ENCODE measurements around the gene EP400.
"Not testable (repeated sequence)": the region's sequence is repeated elsewhere in the genome, so short reads cannot be mapped to it uniquely, and the experiment has no call there.

EP400 gene

DNA sequence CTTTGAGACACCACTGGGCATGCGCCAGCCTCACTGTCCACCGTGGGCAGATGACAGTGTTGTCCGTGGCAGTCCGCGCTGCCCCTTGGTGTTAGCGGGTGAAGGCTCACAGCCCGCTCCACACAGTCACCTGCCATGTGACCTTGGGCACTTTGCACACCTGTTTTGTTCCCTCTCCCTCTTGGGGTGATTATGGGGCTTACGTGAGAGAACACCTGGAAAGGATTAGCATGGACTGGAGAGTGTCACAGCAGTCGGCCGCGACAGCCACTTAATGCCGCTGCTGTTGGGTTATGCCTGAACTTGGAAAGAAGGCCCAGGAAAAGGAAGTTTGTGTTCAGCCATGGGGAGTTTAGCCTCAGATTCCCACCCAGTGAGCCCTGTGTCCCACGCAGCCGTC is 100.1 kb downstream of the EP400 start:
- H3K27ac Mint-ChIP-seq, result no peak overlapping the region
- no peak overlapping the region for H3K4me3 Mint-ChIP-seq
- no peaks in the 10 kb centered on the region for H3K9me3 Mint-ChIP-seq
- peaks cover 9% of the 10 kb centered on the region for H3K4me1 Mint-ChIP-seq
- peaks cover 3% of the 10 kb centered on the region for H3K27me3 Mint-ChIP-seq (ENCODE audit: low read depth)
- peaks cover 89% of the 10 kb centered on the region for H3K36me3 Mint-ChIP-seq (ENCODE audit: low read depth)
- TF ChIP-seq, protein P1, sequence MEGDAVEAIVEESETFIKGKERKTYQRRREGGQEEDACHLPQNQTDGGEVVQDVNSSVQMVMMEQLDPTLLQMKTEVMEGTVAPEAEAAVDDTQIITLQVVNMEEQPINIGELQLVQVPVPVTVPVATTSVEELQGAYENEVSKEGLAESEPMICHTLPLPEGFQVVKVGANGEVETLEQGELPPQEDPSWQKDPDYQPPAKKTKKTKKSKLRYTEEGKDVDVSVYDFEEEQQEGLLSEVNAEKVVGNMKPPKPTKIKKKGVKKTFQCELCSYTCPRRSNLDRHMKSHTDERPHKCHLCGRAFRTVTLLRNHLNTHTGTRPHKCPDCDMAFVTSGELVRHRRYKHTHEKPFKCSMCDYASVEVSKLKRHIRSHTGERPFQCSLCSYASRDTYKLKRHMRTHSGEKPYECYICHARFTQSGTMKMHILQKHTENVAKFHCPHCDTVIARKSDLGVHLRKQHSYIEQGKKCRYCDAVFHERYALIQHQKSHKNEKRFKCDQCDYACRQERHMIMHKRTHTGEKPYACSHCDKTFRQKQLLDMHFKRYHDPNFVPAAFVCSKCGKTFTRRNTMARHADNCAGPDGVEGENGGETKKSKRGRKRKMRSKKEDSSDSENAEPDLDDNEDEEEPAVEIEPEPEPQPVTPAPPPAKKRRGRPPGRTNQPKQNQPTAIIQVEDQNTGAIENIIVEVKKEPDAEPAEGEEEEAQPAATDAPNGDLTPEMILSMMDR (IDR thresholded peaks at IDR 0.05; ENCODE audit: unreplicated experiment in 3 of 3), result no peak

DNA sequence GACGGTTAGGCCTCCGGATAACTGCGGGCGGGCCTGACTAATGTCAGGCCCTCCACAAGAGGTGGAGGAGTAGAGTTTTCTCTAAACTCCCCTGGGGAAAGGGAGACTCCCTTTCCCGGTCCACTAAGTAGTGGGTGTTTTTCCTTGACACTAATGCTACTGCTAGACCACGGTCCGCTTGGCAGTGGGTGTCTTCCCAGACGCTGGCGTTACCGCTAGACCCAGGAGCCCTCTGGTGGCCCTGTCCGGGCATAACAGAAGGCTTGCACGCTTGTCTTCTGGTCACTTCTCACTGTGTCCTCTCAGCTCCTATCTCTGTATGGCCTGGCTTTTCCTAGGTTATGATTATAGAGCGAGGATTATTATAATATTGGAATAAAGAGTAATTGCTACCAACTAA is 102.0 kb downstream of the EP400 start:
- H3K9me3 Mint-ChIP-seq; H3K4me1 Mint-ChIP-seq; H3K4me3 Mint-ChIP-seq; H3K27ac Mint-ChIP-seq; H3K27me3 Mint-ChIP-seq (ENCODE audit: low read depth): not testable (repeated sequence)
- TF ChIP-seq, protein P1 (IDR thresholded peaks at IDR 0.05; ENCODE audit: unreplicated experiment in 3 of 3), result peak in 2 of 3 experiments; percentile 21 to 46
- peaks cover 87% of the 10 kb centered on the region for H3K36me3 Mint-ChIP-seq (ENCODE audit: low read depth)

DNA sequence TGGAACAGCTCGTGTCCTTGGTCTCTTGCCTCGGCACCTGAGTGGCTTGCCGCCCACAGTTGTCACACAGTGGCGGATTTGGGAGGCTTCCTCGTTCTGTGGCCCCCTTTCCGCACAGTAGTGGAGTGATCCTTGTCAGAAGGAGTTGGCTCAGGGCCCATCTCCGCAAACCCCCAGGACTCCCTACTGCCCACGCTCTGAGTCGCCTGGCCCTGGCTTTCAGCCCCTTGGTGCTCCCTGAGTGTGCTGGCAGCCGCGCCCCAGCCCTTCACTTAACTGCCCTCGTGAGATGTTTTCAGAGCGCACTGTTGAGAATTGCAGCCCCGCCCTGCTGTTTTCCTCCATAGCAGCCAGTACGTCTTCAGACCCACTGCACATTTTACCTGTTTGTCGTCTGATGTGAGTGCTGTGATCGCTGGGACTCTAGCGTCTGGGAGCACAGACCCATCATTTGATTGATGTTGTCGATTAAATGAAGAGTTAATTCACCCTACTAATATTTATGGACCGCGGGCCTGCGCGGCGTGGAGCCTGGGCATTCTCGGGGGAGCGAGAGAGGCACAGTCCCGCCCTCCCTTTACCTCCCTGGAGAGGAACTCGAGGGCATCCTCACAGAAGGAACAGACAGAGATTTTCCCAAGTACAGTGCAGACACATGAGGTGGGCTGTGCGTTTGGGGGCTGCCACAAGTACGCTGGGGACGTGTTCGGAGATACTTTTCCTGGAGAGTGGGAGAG is 102.6 kb downstream of the EP400 start:
- H3K4me3 Mint-ChIP-seq, result no peak overlapping the region
- H3K36me3 Mint-ChIP-seq (ENCODE audit: low read depth), result peaks cover 85% of the 10 kb centered on the region
- TF ChIP-seq, protein P1 (IDR thresholded peaks at IDR 0.05; ENCODE audit: unreplicated experiment in 3 of 3), result no peak
- peaks cover 3% of the 10 kb centered on the region for H3K27me3 Mint-ChIP-seq (ENCODE audit: low read depth)
- no peaks in the 10 kb centered on the region for H3K9me3 Mint-ChIP-seq
- H3K27ac Mint-ChIP-seq, result no peak overlapping the region
- peaks cover 6% of the 10 kb centered on the region for H3K4me1 Mint-ChIP-seq

DNA sequence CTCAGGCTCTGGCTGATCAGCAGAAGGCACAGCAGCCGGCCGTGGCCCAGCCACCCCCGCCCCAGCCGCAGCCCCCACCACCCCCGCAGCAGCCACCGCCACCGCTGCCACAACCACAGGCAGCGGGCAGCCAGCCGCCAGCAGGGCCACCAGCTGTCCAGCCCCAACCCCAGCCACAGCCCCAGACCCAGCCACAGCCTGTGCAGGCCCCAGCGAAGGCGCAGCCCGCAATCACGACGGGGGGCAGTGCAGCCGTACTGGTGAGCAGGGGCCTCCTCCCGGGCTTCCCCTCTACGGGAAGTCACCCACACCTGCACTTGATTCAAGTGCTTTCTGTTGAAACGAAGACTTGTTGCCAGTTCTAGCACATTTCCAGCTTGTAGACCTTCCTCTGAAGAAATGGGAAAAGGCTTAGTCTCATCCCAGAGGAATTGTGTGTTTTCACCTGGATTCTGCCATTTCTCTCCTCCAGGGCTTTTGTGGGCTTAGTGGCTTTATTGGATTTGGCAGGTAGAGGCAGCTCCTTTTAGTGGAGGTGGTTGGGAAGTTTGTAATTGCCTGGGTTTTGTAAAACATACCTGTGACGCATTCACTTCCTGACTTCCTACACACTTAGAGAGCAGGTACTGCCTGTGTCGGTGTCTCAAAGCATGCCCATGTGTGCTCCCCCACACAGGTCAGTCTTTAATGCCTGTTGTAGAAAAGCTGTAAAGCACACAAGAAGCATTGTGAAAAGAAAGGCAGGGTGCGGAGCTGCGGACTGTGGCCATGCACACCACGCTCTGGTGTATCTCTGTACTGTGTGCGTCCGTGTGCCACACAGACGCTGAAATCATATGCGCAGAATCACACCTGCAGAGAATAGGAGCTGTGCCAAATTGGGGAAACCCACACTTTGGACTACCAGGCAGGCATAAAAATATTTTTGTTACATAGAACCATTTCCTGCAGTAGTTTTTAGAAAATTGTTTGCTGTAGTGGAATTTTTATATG is 103.9 kb downstream of the EP400 start:
- TF ChIP-seq, protein P1 (IDR thresholded peaks at IDR 0.05; ENCODE audit: unreplicated experiment in 3 of 3), result no peak
- Mint-ChIP-seq H3K4me1 (no peaks in the 10 kb centered on the region), H3K4me3 (no peak overlapping the region), H3K27ac (no peak overlapping the region), H3K27me3 (ENCODE audit: low read depth) (peaks cover 3% of the 10 kb centered on the region), H3K9me3 (no peaks in the 10 kb centered on the region), H3K36me3 (ENCODE audit: low read depth) (peaks cover 83% of the 10 kb centered on the region)

DNA sequence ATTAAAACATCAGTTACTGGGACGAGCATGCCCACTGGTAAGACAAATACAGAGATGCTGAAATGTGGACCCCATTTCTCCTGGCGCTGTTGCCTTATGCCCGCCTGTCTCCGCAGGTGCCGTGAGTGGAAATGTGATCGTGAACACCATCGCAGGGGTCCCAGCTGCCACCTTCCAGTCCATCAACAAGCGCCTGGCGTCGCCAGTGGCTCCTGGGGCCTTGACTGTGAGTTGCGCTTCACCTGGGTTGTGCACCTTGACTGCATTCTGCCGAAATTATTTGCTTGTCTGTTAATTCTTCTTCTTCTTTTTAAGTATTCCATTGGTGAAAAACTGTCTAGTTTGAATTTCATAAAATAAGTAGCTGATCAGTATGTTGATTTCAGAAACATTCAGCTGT is 105.2 kb downstream of the EP400 start:
- H3K4me1 Mint-ChIP-seq, result no peaks in the 10 kb centered on the region
- H3K9me3 Mint-ChIP-seq, result no peaks in the 10 kb centered on the region
- no peak overlapping the region for H3K4me3 Mint-ChIP-seq
- peaks cover 76% of the 10 kb centered on the region for H3K36me3 Mint-ChIP-seq (ENCODE audit: low read depth)
- TF ChIP-seq, protein P1 (IDR thresholded peaks at IDR 0.05; ENCODE audit: unreplicated experiment in 3 of 3), result no peak
- peaks cover 3% of the 10 kb centered on the region for H3K27me3 Mint-ChIP-seq (ENCODE audit: low read depth)
- H3K27ac Mint-ChIP-seq, result no peak overlapping the region
